ENCODE results near the gene OR10G3.

Gene OR10G3

DNA sequence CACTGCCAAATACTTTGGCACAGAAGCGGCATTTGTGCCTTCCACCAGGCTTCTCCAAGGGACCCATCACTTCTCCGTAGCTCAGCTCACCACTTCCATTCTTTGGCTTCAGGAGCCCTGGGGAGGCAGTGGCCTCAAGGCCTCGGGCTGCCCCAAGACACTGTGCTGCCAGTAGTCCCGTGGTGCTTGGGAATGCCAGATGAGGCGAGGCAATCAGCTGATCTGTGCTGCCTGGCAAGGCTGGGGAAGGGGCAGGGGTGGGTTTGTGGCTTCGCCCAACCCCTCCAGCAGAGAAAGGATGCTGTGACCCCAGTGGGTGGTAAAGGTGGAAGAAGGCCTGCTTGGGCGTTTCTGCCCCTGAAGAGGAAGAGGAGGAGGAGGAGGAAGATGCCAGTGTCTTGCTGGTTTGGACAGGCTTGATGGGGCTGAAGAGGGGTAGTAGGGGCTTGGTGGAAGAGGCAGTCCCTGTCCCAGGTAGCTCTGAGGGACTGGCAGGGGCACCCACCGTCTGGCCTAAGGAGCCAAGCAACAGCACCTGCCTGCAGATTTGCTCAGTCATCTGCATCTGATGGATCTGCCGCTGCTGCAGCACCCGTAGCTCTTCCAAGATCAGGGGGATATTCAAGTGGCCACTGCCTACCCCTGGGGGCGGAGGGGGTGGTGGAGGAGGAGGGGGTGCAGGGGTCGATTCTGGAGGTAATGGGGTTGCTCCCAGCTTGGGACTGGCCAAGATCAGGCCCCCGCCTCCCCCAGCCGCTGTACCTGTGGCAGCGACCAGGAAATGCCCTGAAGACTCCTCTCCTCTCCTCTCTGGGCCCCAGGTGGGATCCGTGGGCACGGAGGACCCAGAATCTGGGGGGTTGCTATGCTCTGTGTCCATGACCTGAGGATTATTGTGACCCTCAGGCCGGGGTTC is 55.0 kb downstream of the OR10G3 start:
- no peak overlapping the region for H2AFZ ChIP-seq (ENCODE audit: low read length, unreplicated experiment)
- no peaks in the 10 kb centered on the region for H3K27me3 ChIP-seq (ENCODE audit: insufficient read depth, low read length)
- peak overlapping the region; percentile 95 for H3K4me3 ChIP-seq (ENCODE audit: low read depth, low read length)
- H3K36me3 ChIP-seq (ENCODE audit: insufficient read depth, low read length): no peaks in the 10 kb centered on the region
- H3K27ac ChIP-seq (ENCODE audit: low read depth, low read length): no peak overlapping the region
- H3K4me1 ChIP-seq (ENCODE audit: control insufficient read depth, insufficient read depth, low read length, unreplicated experiment): peaks cover 19% of the 10 kb centered on the region
- peaks cover 2% of the 10 kb centered on the region for H3K79me2 ChIP-seq (ENCODE audit: control insufficient read depth, insufficient read depth, low read length, unreplicated experiment)

DNA sequence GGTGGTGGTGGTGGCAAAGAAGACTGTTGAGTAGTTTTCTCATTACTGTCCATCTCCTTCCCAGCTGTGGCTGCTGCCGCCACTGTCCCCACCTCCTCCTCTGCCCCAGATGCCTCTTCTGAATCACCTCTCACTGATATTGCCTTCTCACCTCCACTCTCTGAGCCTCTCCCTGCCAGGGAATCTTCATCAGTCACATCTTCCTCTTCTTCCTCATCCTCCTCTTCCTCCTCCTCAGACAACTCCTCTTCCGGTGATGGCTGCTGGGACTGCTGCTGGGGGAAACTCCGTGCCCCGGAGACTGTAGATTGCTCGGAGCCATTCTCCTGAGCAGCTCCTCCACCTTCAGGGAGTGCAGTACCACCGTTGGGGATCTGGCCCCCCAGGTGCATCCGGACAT is 56.7 kb downstream of the OR10G3 start:
- Histone ChIP-seq H3K36me3 (ENCODE audit: insufficient read depth, low read length) (no peaks in the 10 kb centered on the region), H2AFZ (ENCODE audit: low read length, unreplicated experiment) (no peak overlapping the region), H3K4me3 (ENCODE audit: low read depth, low read length) (no peak overlapping the region), H3K4me1 (ENCODE audit: control insufficient read depth, insufficient read depth, low read length, unreplicated experiment) (peaks cover 19% of the 10 kb centered on the region), H3K27ac (ENCODE audit: low read depth, low read length) (no peak overlapping the region), H3K27me3 (ENCODE audit: insufficient read depth, low read length) (no peaks in the 10 kb centered on the region), H3K79me2 (ENCODE audit: control insufficient read depth, insufficient read depth, low read length, unreplicated experiment) (peaks cover 2% of the 10 kb centered on the region)

DNA sequence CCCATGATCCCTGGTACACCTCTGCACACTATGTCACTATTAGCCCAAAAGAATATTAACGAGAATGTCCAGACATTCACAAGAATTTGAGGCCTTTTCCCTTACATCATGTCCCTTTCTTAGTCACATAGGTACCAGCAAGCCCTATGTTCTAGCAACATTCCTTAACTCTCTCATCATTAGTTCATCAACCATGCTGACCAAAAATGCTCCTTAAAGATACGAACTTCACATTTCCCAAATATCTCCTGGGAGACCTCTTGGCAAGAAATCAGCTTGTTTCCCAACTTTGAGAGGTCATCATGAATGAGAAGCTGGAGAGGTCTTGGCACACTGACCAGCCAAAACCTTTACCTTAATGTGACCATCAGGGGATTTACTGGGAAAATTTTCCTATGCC is 58.4 kb downstream of the OR10G3 start:
- Histone ChIP-seq H3K79me2 (ENCODE audit: control insufficient read depth, insufficient read depth, low read length, unreplicated experiment) (peaks cover 2% of the 10 kb centered on the region), H3K36me3 (ENCODE audit: insufficient read depth, low read length) (no peaks in the 10 kb centered on the region), H2AFZ (ENCODE audit: low read length, unreplicated experiment) (no peak overlapping the region), H3K4me1 (ENCODE audit: control insufficient read depth, insufficient read depth, low read length, unreplicated experiment) (peaks cover 16% of the 10 kb centered on the region), H3K27me3 (ENCODE audit: insufficient read depth, low read length) (no peaks in the 10 kb centered on the region), H3K4me3 (ENCODE audit: low read depth, low read length) (no peak overlapping the region), H3K27ac (ENCODE audit: low read depth, low read length) (peak overlapping the region; percentile 72)

DNA sequence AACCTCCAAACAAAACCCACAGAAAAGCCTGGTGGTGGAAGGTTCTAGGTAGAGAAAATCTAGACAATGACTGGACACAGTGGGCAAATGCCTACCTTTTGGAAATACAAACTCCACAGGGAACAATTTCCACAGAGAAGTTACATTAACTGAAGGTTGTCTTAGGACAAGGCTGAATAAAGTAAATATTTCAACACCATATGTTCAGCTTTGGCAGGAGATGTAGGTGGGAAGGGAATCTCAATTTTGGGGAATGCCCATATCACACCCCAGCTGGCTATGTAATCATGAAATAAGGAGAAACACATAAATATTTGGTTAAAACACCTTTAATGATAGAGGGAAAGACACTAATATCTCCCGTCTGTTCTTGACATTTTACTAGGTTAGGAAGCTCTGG is 59.1 kb downstream of the OR10G3 start:
- peak overlapping the region; percentile 72 for H3K27ac ChIP-seq (ENCODE audit: low read depth, low read length)
- H3K27me3 ChIP-seq (ENCODE audit: insufficient read depth, low read length): no peaks in the 10 kb centered on the region
- peaks cover 16% of the 10 kb centered on the region for H3K4me1 ChIP-seq (ENCODE audit: control insufficient read depth, insufficient read depth, low read length, unreplicated experiment)

DNA sequence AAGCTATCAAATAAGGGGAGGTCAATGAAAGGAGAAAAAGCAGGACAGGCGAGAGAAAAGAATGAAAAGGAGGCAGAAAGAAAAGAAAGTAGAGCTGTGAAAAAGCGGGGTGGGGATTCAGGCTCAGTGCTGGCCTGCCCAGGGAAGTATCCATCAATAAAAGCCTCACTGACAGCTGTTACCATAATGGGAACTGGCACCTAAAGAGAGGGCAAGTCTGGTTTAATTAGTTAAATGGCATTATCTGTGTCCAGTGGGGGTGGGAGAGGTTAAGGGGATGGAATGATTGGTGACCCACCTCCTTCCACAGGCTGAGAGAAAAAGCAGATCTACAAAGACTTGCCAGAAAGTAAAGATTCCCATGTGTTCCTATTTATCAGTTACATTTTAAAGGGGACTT is 61.2 kb downstream of the OR10G3 start:
- peaks cover 2% of the 10 kb centered on the region for H3K79me2 ChIP-seq (ENCODE audit: control insufficient read depth, insufficient read depth, low read length, unreplicated experiment)
- H3K4me1 ChIP-seq (ENCODE audit: control insufficient read depth, insufficient read depth, low read length, unreplicated experiment): peaks cover 12% of the 10 kb centered on the region
- no peak overlapping the region for H3K27ac ChIP-seq (ENCODE audit: low read depth, low read length)
- no peaks in the 10 kb centered on the region for H3K36me3 ChIP-seq (ENCODE audit: insufficient read depth, low read length)
- H3K4me3 ChIP-seq (ENCODE audit: low read depth, low read length): no peak overlapping the region
- no peaks in the 10 kb centered on the region for H3K27me3 ChIP-seq (ENCODE audit: insufficient read depth, low read length)
- no peak overlapping the region for H2AFZ ChIP-seq (ENCODE audit: low read length, unreplicated experiment)

More for the DNA sequence above, 59.1 kb downstream of the OR10G3 start:
- Histone ChIP-seq H3K79me2 (ENCODE audit: control insufficient read depth, insufficient read depth, low read length, unreplicated experiment) (peaks cover 2% of the 10 kb centered on the region), H2AFZ (ENCODE audit: low read length, unreplicated experiment) (no peak overlapping the region), H3K36me3 (ENCODE audit: insufficient read depth, low read length) (no peaks in the 10 kb centered on the region), H3K4me3 (ENCODE audit: low read depth, low read length) (no peak overlapping the region; the same call in 1 of the 2 replicates)
